K562 (cell line): ENCODE data around the gene LY6G5B. TPM values are rescaled to one million over a fixed set of nuclear protein-coding genes. Genes with fewer than 3 reads are reported as not detected.

Experiments used
- AFF1 ChIP-seq, 2 experiments: fragments of 450-650 bp; IDR thresholded peaks; 2 replicates each; pipeline ENCODE4 v1.6.1; 2018; ENCODE audit warnings: mild to moderate bottlenecking in 2 of 2, low read depth in 1 of 2; ENCODE audit not compliant: partially characterized antibody in 2 of 2
- AFF4 ChIP-seq: sonication (generic); formaldehyde crosslinking; IDR thresholded peaks from 2 replicates; pipeline ENCODE4 v1.8.0; 2023; ENCODE audit warnings: mild to moderate bottlenecking, missing genetic modification reagents
- ARNT ChIP-seq, 2 experiments: fragments of 450-650 bp; IDR thresholded peaks; 2 replicates each; pipeline ENCODE4 v1.6.1; 2016; ENCODE audit warnings: mild to moderate bottlenecking in 1 of 2
- CGGBP1 ChIP-seq: fragments of 250-450 bp; sonication (Bioruptor Pico); IDR thresholded peaks from 2 replicates; pipeline ENCODE4 v1.9.0; 2021; ENCODE audit warnings: mild to moderate bottlenecking
- FOS ChIP-seq: IDR thresholded peaks from 3 replicates; pipeline ENCODE4 v1.6.1; 2011; ENCODE audit not compliant: insufficient read length; ENCODE audit errors: extremely low read depth
- KDM2B ChIP-seq: fragments of 250-450 bp; sonication (Bioruptor Pico); IDR thresholded peaks from 2 replicates; pipeline ENCODE4 v1.8.0; 2021; ENCODE audit warnings: mild to moderate bottlenecking, moderate library complexity
- MECOM ChIP-seq: fragments of 250-450 bp; sonication (Bioruptor Pico); IDR thresholded peaks from 2 replicates; pipeline ENCODE4 v1.8.0; 2022; ENCODE audit warnings: inconsistent platforms
- NONO ChIP-seq, 2 experiments: fragments of 200-400 bp in 1 of 2; fragments of 450-650 bp in 1 of 2; formaldehyde crosslinking in 1 of 2; IDR thresholded peaks; 2 replicates each; pipeline ENCODE4 v1.6.1; 2017; ENCODE audit warnings: low read depth in 2 of 2, mild to moderate bottlenecking in 2 of 2, moderate library complexity in 2 of 2, low read length in 1 of 2
- POLR2AphosphoS5 ChIP-seq: IDR thresholded peaks from 2 replicates; pipeline ENCODE4 v1.6.1; 2011; ENCODE audit warnings: mild to moderate bottlenecking, low read depth, low read length, moderate library complexity; ENCODE audit not compliant: control insufficient read depth, insufficient read depth
- RBM22 ChIP-seq: fragments of 200-400 bp; formaldehyde crosslinking; IDR thresholded peaks from 2 replicates; pipeline ENCODE4 v1.6.1; 2018; ENCODE audit warnings: low read length, low read depth; ENCODE audit not compliant: poor library complexity, severe bottlenecking
- SUPT5H ChIP-seq: fragments of 450-650 bp; IDR thresholded peaks from 2 replicates; pipeline ENCODE4 v1.6.1; 2016
- TGIF2 ChIP-seq: sonication (generic); formaldehyde crosslinking; IDR thresholded peaks from 2 replicates; pipeline ENCODE4 v1.8.1; 2022; ENCODE audit warnings: mild to moderate bottlenecking, missing genetic modification reagents, moderate library complexity
- ZNF24 ChIP-seq: fragments of 450-650 bp; IDR thresholded peaks from 2 replicates; pipeline ENCODE4 v1.6.1; 2016
- ZNF324 ChIP-seq: fragments of 250-450 bp; sonication (Bioruptor Pico); IDR thresholded peaks from 2 replicates; pipeline ENCODE4 v1.4.0; 2020; ENCODE audit warnings: mild to moderate bottlenecking
- ZNF431 ChIP-seq: sonication (generic); formaldehyde crosslinking; IDR thresholded peaks from 2 replicates; pipeline ENCODE4 v1.8.0; 2022; ENCODE audit warnings: mild to moderate bottlenecking, missing genetic modification reagents
- ZNF668 ChIP-seq: fragments of 250-450 bp; sonication (Bioruptor Pico); IDR thresholded peaks from 2 replicates; pipeline ENCODE4 v1.8.0; 2022; ENCODE audit warnings: mild to moderate bottlenecking, inconsistent platforms
- polyA plus RNA-seq, 8 experiments: library from polyadenylated mRNA; depleted of rRNA in 4 of 8; stranded (reverse) in 5 of 8; unstranded in 3 of 8; fragments of >200 nt; fragmentation: Nextera tagmentation in 2 of 8; fragmentation: Illumina TruSeq in 1 of 8; extraction: Ambion mirVana in 2 of 8; extraction: Trizol in 1 of 8; gene quantifications; 2 replicates each; pipeline versions ENCODE4 v1.2.1 to v1.2.3, GENCODE V29; 2011 to 2014; ENCODE audit warnings: inconsistent platforms in 1 of 8, missing spikeins in 1 of 8
- total RNA-seq, 7 experiments: library from RNA; depleted of rRNA in 6 of 7; stranded (reverse); fragments of >200 nt in 6 of 7; fragmentation: Illumina TruSeq in 2 of 7; extraction: Trizol in 2 of 7; gene quantifications; 2 replicates each; pipeline versions ENCODE4 v1.2.1 to v1.2.3, GENCODE V29; 2011 to 2021; ENCODE audit warnings: low replicate concordance in 1 of 7
- TF ChIP-seq, protein P1 (sequence below): fragments of 250-450 bp; sonication (Bioruptor Pico); IDR thresholded peaks from 2 replicates; pipeline ENCODE4 v1.5.0; 2020; ENCODE audit warnings: mild to moderate bottlenecking, borderline replicate concordance

The LY6G5B gene
- total and polyA plus RNA-seq, 9 of the 15 experiments (the other 6 are each of a cell fraction or from before 2014, with no cell fraction given): 6.0 to 27.0 (median 7.5) TPM

- TF ChIP-seq AFF1 (IDR thresholded peaks at IDR 0.05; ENCODE audit: low read depth in 1 of 2, partially characterized antibody in 2 of 2) (no peak), ZNF668 (CRISPR knock-in tag) (no peak), CGGBP1 (CRISPR knock-in tag) (no peak), ARNT (IDR thresholded peaks at IDR 0.05) (no peak), RBM22 (peak; percentile 79), POLR2AphosphoS5 (peak; percentile 50), AFF4 (CRISPR knock-in tag) (no peak), FOS (no peak), KDM2B (CRISPR knock-in tag) (no peak), MECOM (CRISPR knock-in tag) (no peak), TGIF2 (CRISPR knock-in tag) (no peak), SUPT5H (peak; percentile 40; the same call in 1 of the 2 replicates), NONO (IDR thresholded peaks at IDR 0.05; ENCODE audit: low read depth in 2 of 2, low read length in 1 of 2) (no peak), ZNF324 (no peak), ZNF24 (no peak), ZNF431 (CRISPR knock-in tag) (no peak)
- TF ChIP-seq, protein P1, sequence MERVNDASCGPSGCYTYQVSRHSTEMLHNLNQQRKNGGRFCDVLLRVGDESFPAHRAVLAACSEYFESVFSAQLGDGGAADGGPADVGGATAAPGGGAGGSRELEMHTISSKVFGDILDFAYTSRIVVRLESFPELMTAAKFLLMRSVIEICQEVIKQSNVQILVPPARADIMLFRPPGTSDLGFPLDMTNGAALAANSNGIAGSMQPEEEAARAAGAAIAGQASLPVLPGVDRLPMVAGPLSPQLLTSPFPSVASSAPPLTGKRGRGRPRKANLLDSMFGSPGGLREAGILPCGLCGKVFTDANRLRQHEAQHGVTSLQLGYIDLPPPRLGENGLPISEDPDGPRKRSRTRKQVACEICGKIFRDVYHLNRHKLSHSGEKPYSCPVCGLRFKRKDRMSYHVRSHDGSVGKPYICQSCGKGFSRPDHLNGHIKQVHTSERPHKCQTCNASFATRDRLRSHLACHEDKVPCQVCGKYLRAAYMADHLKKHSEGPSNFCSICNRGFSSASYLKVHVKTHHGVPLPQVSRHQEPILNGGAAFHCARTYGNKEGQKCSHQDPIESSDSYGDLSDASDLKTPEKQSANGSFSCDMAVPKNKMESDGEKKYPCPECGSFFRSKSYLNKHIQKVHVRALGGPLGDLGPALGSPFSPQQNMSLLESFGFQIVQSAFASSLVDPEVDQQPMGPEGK: no peak
Measured at GRCh38 chr6:31633447-31633846, 36.3 kb upstream of the LY6G5B start (continued).
